COLO668 (cell line): Measurements from ENCODE around the gene YAF2.
A peak's percentile ranks its signal among the peaks of the same experiment; 100 is the strongest.
"Not testable (repeated sequence)": the region's sequence is repeated elsewhere in the genome, so short reads cannot be mapped to it uniquely, and the experiment has no call there.

Experiments
- DNase-seq: peaks from one replicate; lab custom pipeline; 2025; ENCODE audit not compliant: unreplicated experiment; lab: John Stamatoyannopoulos, UW

The YAF2 gene

DNA sequence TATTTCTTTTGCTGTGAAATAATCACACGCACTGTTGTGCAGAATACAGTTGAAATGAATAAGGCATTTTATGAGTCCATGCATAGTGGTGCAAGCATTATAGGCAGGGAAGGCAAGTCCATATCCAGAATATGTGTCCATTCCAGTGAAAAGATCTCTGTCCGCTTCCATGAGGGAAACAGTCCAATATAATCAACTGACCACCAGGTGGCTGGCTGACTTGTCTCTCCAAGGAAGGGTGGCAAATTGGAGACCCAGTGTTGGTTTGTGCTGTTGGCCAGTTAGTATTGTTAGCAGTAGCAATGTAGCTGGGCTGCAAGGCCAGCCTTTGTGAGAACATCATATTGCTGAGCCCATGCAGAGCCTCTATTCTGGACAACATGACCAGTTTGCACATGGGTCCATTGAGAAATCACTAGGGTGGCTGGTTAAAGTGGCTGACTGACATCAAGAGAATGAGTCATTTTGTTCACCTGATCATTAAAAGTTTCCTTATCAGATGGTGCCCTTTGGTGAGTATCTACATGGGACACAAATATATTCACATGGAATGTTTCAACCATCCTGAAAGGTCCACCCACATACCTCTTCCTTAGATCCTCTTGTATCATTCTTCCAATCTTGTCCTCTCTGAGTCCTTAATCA, 17.3 kb upstream of the YAF2 start:
- no peak for DNase-seq

DNA sequence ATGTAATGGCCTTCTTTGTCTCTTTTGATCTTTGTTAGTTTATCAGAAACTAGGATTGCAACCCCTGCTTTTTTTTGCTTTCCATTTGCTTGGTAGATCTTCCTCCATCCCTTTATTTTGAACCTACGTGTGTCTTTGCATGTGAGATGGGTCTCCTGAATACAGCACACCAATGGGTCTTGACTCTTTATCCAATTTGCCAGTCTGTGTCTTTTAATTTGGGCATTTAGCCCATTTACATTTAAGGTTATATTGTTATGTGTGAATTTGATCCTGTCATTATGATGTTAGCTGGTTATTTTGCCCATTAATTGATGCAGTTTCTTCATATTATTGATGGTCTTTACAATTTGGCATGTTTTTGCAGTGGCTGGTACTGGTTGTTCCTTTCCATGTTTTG, 14.6 kb upstream of the YAF2 start:
- not testable (repeated sequence) for DNase-seq

DNA sequence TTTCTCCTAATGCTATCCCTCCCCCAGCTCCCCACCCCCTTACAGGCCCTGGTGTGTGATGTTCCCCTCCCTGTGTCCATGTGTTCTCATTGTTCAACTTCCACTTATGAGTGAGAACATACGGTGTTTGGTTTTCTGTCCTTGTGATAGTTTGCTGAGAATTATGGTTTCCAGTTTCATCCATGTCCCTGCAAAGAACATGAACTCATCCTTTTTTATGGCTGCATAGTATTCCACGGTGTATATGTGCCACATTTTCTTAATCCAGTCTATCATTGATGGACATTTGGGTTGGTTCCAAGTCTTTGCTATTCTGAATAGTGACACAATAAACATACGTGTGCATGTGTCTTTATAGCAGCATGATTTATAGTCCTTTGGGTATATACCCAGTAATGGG, 11.0 kb upstream of the YAF2 start:
- not testable (repeated sequence) for DNase-seq

DNA sequence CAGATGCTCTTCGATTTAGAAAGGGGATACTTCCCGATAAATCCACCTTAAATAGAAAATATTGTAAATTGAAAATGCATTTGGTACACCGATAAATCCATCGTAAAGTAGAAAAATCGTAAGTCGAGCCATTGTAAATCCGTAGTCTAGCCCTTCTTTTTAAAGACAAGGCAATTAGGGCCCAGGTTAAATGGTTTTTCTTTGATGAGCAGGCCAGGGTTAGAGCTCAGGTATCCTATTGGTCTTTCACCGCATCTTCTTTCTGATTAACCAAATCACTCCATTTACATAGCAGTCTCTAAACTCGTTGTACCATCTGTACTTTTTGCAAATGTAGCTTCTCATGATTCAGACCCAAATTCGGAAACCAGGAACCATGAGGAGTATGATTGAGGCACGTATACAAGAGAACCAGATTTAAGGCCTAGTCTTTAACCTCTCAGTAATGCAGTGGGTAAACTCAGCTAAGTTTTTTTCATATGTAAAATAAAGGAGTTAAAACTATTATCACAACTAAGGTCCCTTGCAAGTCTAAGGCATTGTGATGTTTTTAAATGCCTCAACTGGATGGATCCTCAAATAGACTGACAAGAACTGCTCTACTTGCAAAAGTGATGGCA, 2.2 kb upstream of the YAF2 start:
- no peak for DNase-seq

DNA sequence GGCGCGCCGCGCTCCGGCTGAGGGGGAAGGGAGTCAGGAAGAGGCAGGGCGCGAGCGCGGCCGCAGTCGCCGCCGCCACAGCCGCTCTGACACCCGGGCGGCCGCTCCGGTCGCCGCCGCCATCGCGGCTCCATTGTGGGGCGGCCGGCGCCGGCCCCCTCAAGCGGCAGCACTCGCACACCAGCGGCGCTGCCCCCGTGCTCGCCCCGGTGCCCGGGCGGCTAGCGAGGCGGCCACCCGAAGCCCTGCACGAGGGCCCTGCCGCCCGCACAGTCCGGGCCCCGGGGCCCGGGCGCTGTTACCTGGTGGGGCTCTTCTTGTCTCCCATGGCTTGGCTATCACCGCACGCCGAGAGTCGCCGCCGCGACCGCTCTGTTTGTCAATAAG, 202 bp downstream of the YAF2 start:
- DNase-seq, result no peak

DNA sequence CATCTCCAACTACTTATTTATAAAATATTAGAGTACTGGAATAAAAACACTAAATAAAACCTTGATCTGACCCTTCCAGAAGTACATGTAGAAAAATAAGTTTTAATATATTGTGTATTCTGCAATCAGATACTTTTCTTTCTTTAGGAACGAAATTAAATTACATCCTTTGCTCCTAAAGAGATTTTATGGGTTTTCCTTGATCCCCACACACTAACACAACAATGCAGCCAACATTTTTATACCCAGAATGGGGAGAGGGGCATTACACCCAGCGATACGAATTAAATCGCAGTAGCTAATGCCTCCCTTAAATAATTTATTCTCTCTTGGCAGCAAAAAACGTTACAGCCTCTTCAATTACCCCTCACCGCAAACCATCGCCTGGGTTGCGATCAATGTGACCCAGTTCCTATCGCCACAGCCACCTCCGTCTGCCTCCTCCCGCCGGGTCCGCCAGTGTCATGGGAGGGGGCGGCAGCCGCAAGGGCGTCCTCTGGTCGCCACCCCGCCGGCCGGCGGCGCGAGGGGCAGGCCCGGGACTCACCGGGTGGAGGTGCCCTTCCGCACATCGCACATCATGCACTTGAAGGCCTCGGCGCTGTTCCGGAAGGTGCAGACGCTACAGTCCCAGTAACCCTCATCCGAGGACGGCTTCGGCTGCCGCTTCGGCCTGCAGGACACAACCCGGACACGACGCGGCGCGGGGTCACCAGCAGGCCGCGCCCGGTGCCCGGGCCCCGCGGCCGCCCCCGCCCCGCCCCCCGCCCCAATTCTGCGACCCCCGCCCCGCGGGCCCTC, 796 bp downstream of the YAF2 start:
- peak; percentile 76 for DNase-seq

DNA sequence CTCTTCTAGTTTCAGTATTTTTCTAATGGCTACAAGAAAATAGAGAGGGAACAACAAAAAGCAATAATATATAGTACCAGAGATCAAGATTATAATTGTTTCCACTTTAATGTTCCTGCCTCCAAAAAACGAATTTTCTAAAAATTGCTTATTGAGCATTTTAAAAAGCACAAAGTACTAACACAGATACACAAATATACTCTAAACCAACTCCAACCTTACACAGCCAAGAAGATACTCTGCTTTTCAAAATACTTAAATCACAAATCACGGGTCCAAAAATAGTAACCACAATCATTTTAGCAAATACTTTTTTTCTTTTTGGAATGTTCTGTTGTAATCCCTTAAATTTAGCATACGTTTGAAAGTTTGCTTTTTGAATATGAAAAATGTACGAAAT, 2.0 kb downstream of the YAF2 start:
- no peak for DNase-seq

DNA sequence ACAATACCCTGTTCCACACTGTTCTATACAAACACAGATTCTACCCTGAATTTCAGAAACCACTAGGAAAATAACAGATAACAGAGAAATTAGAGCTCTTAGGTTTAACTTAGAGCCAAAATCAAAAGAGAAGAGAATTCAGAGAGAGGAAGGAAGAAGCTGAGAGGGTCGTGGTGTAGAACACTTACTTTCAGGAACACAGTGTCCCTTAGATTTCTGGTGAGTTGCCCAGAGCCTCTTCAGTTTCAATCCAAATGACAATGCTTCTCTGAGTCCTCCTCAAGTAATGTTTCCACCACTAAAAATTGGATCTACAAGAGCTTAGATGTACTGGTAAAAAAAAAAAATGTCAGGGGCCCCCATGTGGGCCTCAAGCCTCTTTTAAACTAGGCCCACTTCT, 2.6 kb downstream of the YAF2 start:
- no peak for DNase-seq

DNA sequence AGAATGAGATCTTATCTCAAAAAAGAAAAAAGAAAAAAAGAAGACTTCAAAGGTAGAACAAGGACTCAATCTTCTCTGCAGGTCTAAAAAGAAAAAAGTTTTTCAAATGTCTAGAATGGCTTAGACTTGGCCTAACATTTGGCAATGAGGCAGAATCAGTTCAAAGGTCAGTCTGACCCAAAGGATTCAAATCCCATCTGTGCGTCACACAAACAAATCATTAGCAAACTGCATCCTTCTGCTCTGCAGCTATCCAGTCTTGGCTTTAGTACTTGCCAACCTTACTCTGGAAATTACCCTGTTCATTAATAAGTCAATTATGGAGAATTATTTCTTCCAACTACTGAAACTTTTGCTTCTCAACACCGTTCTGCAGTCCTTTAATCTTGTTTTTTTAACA, 3.1 kb downstream of the YAF2 start:
- no peak for DNase-seq

DNA sequence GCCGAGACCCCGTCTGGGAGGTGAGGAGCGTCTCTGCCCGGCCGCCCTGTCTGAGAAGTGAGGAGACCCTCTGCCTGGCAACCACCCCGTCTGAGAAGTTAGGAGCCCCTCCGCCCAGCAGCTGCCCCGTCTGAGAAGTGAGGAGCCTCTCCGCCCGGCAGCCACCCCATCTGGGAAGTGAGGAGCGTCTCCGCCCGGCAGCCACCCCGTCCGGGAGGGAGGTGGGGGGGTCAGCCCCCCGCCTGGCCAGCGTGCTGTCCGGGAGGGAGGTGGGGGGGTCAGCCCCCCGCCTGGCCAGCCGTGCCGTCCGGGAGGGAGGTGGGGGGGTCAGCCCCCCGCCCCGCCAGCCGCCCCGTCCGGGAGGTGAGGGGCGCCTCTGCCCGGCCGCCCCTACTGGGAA, 10.5 kb downstream of the YAF2 start:
- not testable (repeated sequence) for DNase-seq

DNA sequence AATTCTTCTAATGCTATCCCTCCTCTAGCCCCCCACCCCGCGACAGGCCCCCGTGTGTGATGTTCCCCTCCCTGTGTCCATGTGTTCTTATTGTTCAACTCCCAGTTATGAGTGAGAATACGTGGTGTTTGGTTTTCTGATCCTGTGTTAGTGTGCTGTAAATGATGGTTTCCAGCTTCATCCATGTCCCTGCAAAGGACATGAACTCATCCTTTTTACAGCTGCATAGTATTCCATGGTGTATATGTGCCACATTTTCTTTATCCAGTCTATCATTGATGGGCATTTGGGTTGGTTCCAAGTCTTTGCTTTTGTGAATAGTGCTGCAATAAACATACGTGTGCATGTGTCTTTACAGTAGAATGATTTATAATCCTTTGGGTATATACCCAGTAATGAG, 13.5 kb downstream of the YAF2 start:
- DNase-seq, result not testable (repeated sequence)

DNA sequence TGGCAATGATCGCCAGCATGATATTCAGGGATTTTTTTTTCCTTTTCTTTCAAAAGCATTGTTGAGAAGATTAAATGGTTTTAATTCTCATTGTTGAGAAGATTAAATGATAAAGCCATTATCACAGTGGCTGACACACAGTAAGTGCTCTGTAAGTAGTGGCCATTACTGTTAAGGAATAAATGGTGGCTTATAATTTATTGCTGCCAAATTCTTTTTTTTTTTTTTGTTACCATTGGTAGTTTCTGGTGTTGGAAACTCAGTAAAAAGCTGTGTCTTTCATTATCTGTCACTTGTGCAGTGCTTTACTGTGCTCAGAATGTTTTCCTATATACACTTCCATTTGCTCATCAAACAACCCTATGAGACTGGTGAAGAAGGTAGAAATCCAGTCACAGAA, 15.3 kb downstream of the YAF2 start:
- DNase-seq, result no peak

DNA sequence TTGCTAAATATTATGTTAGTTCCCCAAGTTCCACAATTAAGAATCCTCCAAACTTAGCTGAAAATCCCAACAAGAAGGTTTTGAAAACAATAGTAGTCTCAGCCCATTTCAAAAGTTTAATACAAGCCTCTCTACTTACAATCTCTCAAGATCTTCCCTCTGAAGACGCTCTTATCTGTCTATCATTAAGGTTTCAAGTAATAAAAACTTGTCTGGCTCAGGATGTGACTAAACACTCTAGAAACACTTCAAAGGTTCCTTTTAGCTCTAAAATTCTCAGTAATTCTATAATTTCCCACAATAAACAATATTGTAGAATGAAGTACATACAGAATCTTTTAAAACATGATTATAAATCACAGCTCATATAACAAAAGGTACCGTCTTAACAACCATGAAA, 16.3 kb downstream of the YAF2 start:
- no peak for DNase-seq

DNA sequence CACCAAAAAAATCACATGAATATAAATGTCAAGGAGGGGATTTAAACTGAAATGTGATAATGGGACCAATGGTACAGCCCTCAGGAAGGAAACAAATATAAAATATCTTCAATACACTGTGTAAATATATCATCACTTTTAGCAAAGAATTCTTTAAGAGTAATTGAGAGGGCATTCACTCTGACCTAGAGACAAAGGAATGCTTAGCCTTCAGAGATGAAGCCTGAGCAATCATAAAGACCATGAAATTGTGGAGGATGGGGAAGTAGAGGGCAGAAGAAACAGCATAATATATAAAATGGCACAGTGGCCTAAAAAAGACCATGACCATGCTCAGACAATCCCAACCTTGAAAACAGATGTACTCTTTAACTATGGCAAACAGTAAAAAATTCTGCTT, 20.4 kb downstream of the YAF2 start:
- DNase-seq, result no peak

DNA sequence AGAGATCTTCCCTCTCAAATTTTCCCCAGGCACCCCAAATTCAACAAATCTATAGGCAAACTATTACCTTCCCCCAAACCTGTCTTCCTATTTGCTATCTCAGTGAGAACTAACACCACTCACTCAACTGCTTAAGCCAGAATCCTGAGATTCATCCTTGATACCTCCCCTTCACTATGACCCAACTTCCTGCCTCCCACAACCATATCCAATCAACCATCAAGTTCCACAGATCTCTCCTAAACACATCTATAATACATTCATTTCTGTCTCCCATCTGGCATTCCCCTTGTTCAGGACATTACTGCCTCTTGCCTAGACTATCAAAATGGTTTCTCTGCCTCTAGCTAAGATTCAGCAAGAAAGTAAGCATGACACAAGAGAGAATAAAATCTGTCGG, 21.3 kb downstream of the YAF2 start:
- DNase-seq, result no peak

DNA sequence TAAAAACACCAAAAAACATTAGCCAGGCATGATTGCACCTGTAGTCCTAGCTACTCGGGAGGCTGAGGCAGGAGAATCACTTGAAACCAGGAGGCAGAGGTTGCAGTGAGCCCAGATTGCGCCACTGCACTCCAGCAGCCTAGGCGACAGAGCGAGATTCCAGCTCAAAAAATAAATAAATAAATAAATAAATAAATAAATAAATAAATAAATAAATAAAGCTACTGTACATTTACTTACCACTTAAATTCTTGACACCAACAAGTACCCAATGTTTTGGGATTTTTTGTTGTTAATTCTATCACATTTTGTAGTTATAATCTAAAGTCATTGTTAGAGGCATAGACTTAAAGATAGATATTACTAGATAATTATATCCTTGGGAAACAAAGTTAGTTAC, 22.3 kb downstream of the YAF2 start:
- DNase-seq, result not testable (repeated sequence)

DNA sequence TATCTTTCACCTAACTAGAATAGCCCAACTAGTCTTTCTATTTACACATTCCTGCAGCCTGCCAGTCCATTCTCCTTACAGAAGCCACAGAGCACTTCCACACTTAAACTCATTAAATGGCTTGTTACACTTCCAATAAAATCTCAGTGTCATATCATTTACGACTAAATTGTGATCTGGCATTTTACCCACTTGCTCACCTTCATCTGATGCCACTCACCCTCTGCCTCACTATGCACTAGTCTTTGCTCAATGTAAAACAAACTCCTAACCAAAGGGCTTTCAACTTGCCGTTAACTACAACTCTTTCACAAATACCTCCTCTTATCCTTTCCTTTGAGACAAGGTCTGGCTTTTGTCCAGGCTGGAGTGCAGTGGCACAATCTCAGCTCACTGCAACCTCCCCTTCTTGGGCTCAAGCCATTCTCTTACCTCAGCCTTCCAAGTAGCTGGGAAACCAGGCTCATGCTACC, 24.1 kb downstream of the YAF2 start:
- no peak for DNase-seq

DNA sequence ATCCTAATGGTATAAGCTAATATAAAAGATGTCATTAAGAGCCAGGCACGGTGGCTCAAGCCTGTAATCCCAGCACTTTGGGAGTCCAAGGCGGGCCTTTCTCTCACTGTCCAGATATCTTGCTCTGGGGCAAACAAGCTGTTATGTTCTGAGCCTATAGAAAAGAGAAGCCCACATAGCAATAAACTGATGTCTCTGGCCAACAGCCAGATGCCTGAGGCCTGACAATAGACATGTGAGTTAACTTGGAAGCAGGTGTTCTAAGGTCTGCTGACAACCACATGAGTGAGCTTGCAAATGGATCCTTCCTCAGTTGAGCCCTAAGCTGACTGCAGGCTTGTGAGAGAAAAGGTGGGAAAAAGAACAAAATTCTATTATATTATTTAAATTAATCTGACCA, 25.0 kb downstream of the YAF2 start:
- peak; percentile 72 for DNase-seq

DNA sequence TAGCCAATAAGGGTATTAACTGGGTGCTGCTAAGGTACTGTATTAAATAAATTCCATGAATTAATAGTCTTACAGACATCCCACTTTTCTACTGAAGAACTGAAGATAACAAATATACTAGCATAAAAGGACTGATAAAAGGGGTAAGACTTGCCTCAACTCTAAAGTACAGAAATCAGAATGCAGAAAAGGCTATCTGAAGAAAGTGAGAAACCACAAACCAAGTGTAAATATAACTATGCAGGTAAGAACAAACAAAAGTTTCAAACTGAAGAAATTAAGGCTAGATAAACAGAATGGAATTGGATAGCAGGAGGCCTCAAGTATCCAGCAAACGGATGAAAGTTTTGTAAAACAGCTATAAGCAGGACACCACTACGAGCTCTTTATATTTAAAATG, 29.5 kb downstream of the YAF2 start:
- no peak for DNase-seq

DNA sequence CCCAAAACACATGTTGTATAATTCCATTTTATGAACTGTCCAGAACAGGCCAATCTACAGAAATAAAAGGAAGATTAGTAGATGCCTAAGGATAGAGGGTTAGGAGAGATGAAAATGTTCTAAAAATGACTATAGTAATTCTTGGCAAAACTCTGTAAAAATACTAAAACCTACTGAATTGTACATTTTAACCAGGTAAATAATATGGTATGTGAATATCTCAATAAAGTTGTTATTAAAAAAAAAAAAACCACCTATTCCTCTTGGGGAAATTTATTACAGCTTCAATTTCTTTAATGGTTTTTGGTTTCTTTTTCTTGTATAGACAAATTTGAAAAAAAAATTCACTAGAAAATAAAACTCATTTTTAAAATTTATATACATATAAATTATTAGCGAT, 33.2 kb downstream of the YAF2 start:
- DNase-seq, result no peak

DNA sequence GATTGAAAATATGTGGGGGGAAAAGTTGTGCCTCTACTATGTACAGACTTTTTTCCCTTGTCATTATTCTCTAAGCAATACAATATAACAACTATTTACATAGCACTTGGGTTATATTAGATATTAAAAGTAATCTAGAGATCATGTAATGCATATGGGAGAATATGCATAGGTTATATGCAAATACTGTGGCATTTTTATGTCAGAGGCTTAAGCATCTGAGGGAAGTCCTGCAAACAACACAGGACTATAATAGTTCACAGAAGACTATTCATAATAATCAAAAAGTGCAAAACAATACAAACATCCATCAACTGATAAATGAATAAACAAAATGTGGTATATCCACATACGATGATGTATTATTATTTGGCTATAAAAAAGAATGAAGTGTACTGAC, 33.7 kb downstream of the YAF2 start:
- DNase-seq, result no peak

DNA sequence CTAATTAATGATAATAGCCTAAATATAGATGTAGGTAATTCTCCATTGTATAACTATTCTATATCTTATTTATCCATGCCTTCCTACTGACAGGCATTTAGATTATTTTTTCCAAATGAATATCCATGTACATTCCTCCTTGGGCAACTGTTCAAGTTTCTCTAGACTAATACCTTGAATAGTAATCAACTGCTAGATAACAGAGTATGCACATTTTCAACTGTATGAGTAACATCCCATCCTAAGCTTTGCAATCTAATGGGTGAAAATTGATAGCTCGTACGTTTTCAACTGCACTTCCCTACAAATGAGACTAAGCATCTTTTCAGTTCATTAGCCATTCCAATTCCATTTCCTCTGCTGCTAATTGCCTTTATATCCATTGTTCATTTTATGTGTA, 37.0 kb downstream of the YAF2 start:
- no peak for DNase-seq
